Neural cell (in vitro differentiated cells): ENCODE data around the gene SGTA. TPM values are rescaled to one million over a fixed set of nuclear protein-coding genes. Genes with fewer than 3 reads are reported as not detected.
A peak's percentile ranks its signal among the peaks of the same experiment; 100 is the strongest.

ENCODE experiments used
- H2AFZ ChIP-seq: fragments of 200-600, 300-800 bp; sonication (generic), shearing (Covaris generic); 2 replicates; pipeline ENCODE4 v1.6.0; 2014; ENCODE audit warnings: low read depth, mild to moderate bottlenecking, antibody characterized with exemption, low read length, moderate library complexity
- H3F3A ChIP-seq: fragments of 200-600 bp; shearing (Covaris generic); 2 replicates; pipeline ENCODE4 v1.6.1; 2016; ENCODE audit warnings: mild to moderate bottlenecking, moderate library complexity, mixed read lengths, antibody characterized with exemption, low read length; ENCODE audit not compliant: insufficient read depth, poor library complexity, severe bottlenecking
- H3K27ac ChIP-seq: fragments of 200-600, 300-800 bp; sonication (generic), shearing (Covaris generic); 2 replicates; pipeline ENCODE4 v1.5.1; 2014; ENCODE audit warnings: mild to moderate bottlenecking, low read length, moderate library complexity
- H3K27me3 ChIP-seq: fragments of 300-800, 200-600 bp; sonication (generic), shearing (Covaris generic); 2 replicates; pipeline ENCODE4 v1.6.0; 2014; ENCODE audit warnings: mild to moderate bottlenecking, low read depth, low read length, moderate library complexity; ENCODE audit not compliant: insufficient read depth
- H3K36me3 ChIP-seq: fragments of 300-800, 200-600 bp; sonication (generic), shearing (Covaris generic); 2 replicates; pipeline ENCODE4 v1.5.1; 2014; ENCODE audit warnings: mild to moderate bottlenecking, antibody characterized with exemption, low read length, moderate library complexity; ENCODE audit not compliant: insufficient read depth
- H3K4me2 ChIP-seq: fragments of 300-800, 200-600 bp; sonication (generic), shearing (Covaris generic); 2 replicates; pipeline ENCODE4 v1.6.0; 2014; ENCODE audit warnings: mild to moderate bottlenecking, low read length
- H3K4me3 ChIP-seq: fragments of 300-800, 200-600 bp; sonication (generic), shearing (Covaris generic); 2 replicates; pipeline ENCODE4 v1.5.1; 2014; ENCODE audit warnings: mild to moderate bottlenecking, low read length, moderate library complexity
- H3K79me2 ChIP-seq: fragments of 200-600 bp; shearing (Covaris generic); replicated peaks from 2 replicates; pipeline ENCODE4 v1.6.0; 2014; ENCODE audit warnings: mild to moderate bottlenecking, low read length, moderate library complexity; ENCODE audit not compliant: insufficient read depth
- H3K9ac ChIP-seq: fragments of 300-800, 200-600 bp; sonication (generic), shearing (Covaris generic); 2 replicates; pipeline ENCODE4 v1.6.1; 2016; ENCODE audit warnings: mild to moderate bottlenecking, low read length, mixed read lengths
- H3K9me2 ChIP-seq: fragments of 200-600 bp; shearing (Covaris generic); 2 replicates; pipeline ENCODE4 v1.6.1; 2016; ENCODE audit warnings: mild to moderate bottlenecking, low read length, mixed read lengths; ENCODE audit not compliant: insufficient read depth
- H3K9me3 ChIP-seq: fragments of 200-600, 300-800 bp; sonication (generic), shearing (Covaris generic); 2 replicates; pipeline ENCODE4 v1.6.1; 2016; ENCODE audit warnings: mild to moderate bottlenecking, mixed run types, low read length, moderate library complexity, mixed read lengths
- H4K20me1 ChIP-seq: fragments of 200-600 bp; shearing (Covaris generic); 2 replicates; pipeline ENCODE4 v1.6.1; 2016; ENCODE audit warnings: mild to moderate bottlenecking, mixed run types; ENCODE audit not compliant: insufficient read depth
- CTCF ChIP-seq: fragments of 450-650 bp; IDR thresholded peaks from 2 replicates; pipeline ENCODE4 v1.5.1; 2014; ENCODE audit warnings: antibody characterized with exemption, mild to moderate bottlenecking, moderate library complexity; ENCODE audit not compliant: poor library complexity, severe bottlenecking
- EP300 ChIP-seq: fragments of 450-650 bp; conservative IDR thresholded peaks from 2 replicates; pipeline ENCODE4 v1.6.1; 2014; ENCODE audit warnings: antibody characterized with exemption, mild to moderate bottlenecking, moderate library complexity; ENCODE audit not compliant: poor library complexity, severe bottlenecking
- EZH2 ChIP-seq: fragments of 200-600, 300-800 bp; shearing (Covaris generic), sonication (generic); IDR thresholded peaks from 2 replicates; pipeline ENCODE4 v1.6.1; 2014; ENCODE audit warnings: antibody characterized with exemption, low read length, borderline replicate concordance, mild to moderate bottlenecking; ENCODE audit not compliant: insufficient read depth, poor library complexity, severe bottlenecking
- MXI1 ChIP-seq: fragments of 450-650 bp; conservative IDR thresholded peaks from 2 replicates; pipeline ENCODE4 v1.6.1; 2014; ENCODE audit warnings: antibody characterized with exemption, mild to moderate bottlenecking; ENCODE audit not compliant: poor library complexity, severe bottlenecking
- POLR2AphosphoS5 ChIP-seq: IDR thresholded peaks from 2 replicates; pipeline ENCODE4 v1.6.1; 2012
- RAD21 ChIP-seq: fragments of 450-650 bp; conservative IDR thresholded peaks from 2 replicates; pipeline ENCODE4 v1.6.1; 2014; ENCODE audit warnings: antibody characterized with exemption, mild to moderate bottlenecking, moderate library complexity
- REST ChIP-seq: IDR thresholded peaks from 2 replicates; pipeline ENCODE4 v1.6.1; 2012; ENCODE audit warnings: borderline replicate concordance
- SMC3 ChIP-seq: fragments of 450-650 bp; conservative IDR thresholded peaks from 2 replicates; pipeline ENCODE4 v1.6.1; 2014; ENCODE audit warnings: antibody characterized with exemption, mild to moderate bottlenecking, moderate library complexity; ENCODE audit not compliant: poor library complexity
- TAF1 ChIP-seq: IDR thresholded peaks from 2 replicates; pipeline ENCODE4 v1.6.1; 2012; ENCODE audit warnings: low read depth
- polyA plus RNA-seq: library from polyadenylated mRNA; depleted of rRNA; stranded (reverse); fragments of >200 nt; gene quantifications from 2 replicates; pipeline ENCODE4 v1.2.3, GENCODE V29; 2014

Gene SGTA
- polyA plus RNA-seq, 1 donor from 2014 or later, result 80.6 TPM

- Histone ChIP-seq H3K9ac (peak within 1 kb of the TSS; percentile 75), H3K4me2 (peak within 1 kb of the TSS; percentile 84), H2AFZ (peak within 1 kb of the TSS; percentile 85), H3K9me2 (no peaks in the 10 kb centered on the region), H3K27me3 (peaks cover 6% of the 10 kb centered on the region), H3K4me3 (peak within 1 kb of the TSS; percentile 92), H4K20me1 (no peaks in the 10 kb centered on the region), H3K79me2 (peaks cover 7% of the 10 kb centered on the region), H3K9me3 (no peaks in the 10 kb centered on the region), H3F3A (no peaks in the 10 kb centered on the region), H3K36me3 (no peaks in the 10 kb centered on the region), H3K27ac (peak within 1 kb of the TSS; percentile 69)
- TF ChIP-seq REST (peak; percentile 98), CTCF (no peak), MXI1 (peak; percentile 66), EZH2 (no peak), POLR2AphosphoS5 (peak; percentile 72), EP300 (peak; percentile 37), TAF1 (peak; percentile 81), SMC3 (peak; percentile 16), RAD21 (no peak)
These were observed 43.3 kb downstream of the SGTA start, which contains the start of gene SLC39A3 for GRCh38 chr19:2739602-2740313. SLC39A3 (minus strand) TSS chr19:2740017; CDS start chr19:2737257, 2,760 bp downstream.

- no peak overlapping the region for H3K9ac ChIP-seq
- peaks cover 7% of the 10 kb centered on the region for H3K79me2 ChIP-seq
- no peak overlapping the region for H3K4me3 ChIP-seq
- H3K27ac ChIP-seq, result no peak overlapping the region
- TF ChIP-seq TAF1, result no peak
- no peak for TF ChIP-seq EP300
- no peak for TF ChIP-seq POLR2AphosphoS5
- TF ChIP-seq RAD21, result no peak
- TF ChIP-seq SMC3, result no peak
- no peak for TF ChIP-seq MXI1
- no peaks in the 10 kb centered on the region for H4K20me1 ChIP-seq
- H2AFZ ChIP-seq, result no peak overlapping the region
- no peaks in the 10 kb centered on the region for H3K9me3 ChIP-seq
- H3K27me3 ChIP-seq, result peaks cover 1% of the 10 kb centered on the region
- no peaks in the 10 kb centered on the region for H3K9me2 ChIP-seq
- H3K4me2 ChIP-seq, result no peak overlapping the region
- H3K36me3 ChIP-seq, result no peaks in the 10 kb centered on the region
- no peaks in the 10 kb centered on the region for H3F3A ChIP-seq
These were observed 46.4 kb downstream of the SGTA start for GRCh38 chr19:2736550-2737190.
